GM18858 (cell line): ENCODE measurements around the gene ARVCF.

Experiments
- ATAC-seq: cut with Tn5 transposase; IDR thresholded peaks from one replicate; pipeline ENCODE4 v1.9.1; 2021; ENCODE audit not compliant: unreplicated experiment

ARVCF gene

DNA sequence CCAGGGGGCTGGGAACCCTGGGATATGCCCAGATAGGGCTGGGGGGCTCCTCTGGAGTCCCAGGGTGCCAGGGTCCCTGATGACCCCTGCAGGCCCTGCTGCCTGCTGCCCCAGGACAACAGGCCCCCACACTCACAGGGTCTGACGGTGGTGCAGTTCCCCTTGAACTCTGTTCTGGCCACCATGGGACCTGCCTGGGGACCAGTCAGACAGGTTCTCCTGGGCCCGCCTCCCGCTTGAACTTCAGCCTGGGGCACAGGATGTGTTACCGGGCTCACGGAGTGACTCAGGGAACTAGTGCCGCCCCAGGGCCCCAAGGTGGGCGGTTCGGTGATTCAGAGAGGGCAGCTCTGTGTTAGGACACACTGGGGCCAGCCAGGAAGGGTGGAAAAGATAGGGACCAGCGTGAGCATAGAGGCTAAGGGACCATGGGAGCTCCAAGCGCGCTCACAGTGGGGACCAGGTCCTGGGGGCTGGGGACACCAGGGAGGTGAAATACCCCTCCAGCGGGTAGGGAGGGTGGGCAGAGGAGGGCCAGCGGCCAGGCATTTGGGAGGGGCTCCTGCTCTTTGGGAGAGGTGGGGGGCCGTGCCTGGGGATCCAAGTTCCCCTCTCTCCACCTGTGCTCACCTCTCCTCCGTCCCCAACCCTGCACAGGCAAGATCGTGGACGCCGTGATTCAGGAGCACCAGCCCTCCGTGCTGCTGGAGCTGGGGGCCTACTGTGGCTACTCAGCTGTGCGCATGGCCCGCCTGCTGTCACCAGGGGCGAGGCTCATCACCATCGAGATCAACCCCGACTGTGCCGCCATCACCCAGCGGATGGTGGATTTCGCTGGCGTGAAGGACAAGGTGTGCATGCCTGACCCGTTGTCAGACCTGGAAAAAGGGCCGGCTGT lies 53.5 kb downstream of the ARVCF start:
- ATAC-seq, result no peak

DNA sequence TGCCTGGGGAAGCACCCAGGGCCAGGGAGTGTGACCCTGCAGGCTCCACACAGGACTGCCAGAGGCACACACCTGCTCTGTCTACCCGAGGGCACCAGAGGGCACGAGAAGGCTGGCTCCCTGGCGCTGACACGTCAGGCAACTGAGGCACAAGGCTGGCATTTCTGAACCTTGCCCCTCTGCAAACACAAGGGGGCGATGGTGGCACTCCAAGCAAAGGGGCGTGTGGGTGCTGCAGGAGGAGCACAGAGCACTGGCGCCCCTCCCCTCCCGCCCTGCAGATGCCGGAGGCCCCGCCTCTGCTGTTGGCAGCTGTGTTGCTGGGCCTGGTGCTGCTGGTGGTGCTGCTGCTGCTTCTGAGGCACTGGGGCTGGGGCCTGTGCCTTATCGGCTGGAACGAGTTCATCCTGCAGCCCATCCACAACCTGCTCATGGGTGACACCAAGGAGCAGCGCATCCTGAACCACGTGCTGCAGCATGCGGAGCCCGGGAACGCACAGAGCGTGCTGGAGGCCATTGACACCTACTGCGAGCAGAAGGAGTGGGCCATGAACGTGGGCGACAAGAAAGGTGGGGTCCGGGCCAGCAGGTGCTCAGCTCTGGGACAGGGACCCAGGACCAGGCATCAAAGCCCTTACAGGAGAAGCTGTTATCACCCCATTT lies 54.2 kb downstream of the ARVCF start:
- no peak for ATAC-seq

DNA sequence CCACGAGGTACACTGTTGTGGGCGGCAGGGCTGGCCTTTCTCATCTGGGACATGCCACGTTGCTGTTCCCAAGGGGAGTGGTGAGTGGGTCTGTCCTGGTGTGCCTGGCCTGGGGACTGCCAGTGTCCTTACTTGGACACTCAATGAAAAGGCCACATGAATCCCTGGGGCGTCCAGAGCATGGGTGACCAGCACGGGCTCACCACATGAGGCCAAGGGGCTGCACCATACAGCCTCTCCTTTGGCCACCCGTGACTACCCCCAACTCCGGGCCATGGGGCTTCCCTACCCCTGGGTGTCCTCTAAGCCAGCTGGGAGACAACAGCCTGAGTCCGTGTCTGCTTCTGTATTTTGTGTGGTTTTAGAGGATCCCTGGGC lies 54.8 kb downstream of the ARVCF start:
- ATAC-seq, result no peak

DNA sequence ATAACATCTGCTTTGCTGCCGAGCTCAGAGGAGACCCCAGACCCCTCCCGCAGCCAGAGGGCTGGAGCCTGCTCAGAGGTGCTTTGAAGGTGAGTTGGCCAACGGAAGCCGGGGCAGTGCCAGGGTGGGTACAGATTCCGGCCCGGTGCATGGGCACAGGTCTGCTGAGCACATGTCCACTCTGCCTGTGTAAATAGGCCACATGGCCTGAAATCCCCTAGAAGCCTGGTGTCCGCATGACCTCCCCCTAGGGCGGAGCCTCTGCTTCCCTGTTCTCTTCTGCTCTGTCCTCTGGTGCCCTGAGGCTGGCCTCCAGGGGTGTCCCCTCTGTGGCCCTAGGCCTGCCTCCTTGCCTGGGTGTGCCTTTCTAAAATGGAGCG lies 55.4 kb downstream of the ARVCF start:
- ATAC-seq, result no peak

DNA sequence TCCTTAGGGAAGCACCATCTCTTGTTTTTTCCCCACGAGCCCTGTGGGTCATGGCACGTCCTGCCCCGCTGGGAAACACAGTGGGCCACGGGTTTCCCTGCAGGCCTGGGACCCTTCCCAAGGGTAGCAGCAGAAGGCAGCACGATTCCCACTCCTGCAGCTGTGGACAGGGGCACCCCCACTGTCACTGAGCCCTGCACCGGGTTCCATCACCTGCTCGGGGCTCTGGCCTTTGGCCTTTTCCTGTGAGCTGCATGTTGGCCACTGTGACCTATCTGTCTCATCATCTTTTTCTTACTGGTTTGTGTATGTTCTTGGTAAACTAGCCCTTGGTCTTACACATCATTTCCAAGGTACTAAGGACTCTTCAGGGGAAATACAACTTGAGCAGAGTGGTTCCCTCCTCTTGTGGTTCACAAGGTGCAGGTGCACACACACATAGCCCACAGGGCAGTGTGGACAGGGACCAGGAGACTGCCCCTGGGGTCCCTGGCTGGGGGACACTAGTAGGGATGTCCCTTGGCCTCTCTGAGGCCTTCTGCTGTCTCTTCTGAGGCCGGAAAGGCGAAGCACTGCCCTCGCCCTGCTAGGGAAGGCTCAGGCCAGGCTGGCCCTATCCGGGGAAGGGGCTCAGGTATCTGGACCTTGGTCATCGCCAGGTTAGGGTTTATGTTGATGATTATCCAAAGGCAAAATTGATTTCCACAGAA lies 56.0 kb downstream of the ARVCF start:
- ATAC-seq, result no peak

DNA sequence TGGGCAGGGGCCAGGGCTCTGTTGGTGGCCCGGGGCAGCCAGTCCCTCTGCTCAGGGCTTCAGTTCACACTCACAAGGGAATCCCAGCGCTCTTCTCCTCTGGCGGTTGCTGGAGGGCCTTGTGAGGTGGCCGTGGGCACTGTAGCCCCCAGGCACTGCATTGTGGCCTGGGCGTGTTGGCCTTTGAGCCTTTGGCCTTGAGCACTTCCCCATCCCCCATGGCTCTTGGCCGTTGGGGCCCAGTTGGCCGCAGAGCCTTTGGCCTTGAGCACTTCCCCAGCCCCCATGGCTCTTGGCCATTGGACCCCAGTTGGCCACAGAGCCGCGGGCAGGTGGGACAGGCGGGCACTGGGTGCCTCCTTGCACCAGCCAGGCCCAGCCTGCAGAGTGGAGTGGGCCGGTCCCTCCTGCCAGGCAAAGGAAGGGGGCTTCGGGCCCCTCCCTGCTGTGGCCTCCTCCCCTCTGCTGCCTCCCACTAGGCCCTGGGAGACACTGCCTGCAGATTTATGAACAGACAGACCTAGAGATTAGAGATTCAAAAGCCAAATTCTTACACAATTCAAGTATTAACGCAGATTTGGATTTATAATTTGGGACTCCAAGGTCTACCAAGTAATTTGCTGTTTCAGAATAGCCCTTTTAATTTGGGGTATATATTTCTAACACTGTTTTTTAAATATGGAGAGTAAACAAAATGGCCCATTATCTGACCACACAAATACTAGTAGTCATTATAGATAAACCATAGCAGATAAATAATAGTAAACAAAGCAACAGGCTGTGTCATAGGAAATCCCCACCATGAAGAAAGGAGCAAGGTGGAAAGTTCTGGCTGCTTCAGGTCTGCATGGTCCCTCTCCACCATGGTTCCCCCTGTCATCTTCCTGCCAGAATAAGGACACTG lies 56.8 kb downstream of the ARVCF start:
- no peak for ATAC-seq

DNA sequence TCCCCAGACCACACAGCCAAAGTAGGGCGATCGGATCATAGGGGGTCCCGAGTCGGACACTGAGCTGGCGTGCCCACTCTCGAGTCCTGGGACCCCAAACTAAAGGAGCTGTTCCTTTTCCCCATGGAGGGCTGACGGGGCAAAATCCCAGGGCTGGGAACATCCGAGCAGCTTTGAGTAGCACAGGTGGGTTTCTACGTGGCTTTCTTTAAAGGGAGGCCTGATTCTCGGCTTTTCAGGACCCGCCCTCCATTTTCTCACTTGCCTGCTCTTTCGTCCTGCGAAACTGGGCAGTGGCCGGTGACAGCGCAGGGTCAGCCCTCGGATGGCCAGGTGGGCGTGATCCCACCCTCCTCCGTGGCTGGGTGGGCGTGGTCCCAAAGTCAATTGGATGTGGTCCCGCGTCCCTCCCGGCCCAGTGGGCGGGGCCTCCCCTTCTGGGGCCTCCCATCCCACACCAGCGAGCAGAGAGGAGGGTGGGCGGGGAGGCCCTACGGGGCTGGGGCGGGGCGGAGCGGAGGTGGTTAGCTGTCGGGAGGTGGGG lies 57.5 kb downstream of the ARVCF start:
- no peak for ATAC-seq

DNA sequence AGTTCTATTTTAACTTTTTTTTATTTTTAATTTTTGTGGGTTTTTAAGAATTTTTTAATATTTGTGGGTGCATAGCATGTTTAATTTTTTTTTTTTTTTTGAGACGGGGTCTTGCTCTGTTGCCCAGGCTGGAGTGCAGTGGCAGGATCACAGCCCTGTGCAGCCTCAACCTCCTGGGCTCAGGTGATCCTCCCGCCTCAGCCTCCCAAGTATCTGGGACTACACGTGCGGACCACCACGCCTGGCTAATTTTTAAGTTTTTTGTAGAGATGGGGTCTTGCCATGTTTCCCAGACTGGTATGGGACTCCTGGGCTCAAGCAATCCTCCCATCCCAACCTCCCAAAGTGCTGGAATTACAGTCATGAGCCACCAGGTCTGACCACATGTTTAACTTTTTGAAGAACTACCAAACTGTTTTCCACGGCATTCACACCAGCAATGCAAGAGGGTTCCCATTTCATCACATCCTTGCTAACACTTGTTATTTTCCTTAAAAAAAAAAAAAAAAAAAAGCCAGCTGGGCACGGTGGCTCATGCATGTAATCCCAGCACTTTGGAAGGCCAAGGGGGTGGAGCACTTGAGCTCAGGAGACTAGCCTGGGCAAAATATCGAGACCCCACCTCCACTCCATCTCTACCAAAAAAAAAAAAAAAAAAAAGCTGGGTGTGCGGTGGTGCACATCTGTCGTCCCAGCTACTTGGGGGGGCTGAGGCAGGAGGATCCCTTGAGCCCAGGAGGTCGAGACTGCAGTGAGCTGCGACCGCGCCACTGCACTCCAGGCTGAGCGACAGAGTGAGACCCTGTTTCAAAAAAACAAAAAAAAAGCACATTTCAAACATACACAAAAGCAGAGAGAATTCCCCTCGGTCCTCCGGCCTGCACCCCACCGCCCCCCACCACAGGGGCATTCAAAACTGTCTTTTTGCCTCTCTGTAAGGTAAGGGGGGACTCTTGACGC lies 58.3 kb downstream of the ARVCF start:
- no peak for ATAC-seq

DNA sequence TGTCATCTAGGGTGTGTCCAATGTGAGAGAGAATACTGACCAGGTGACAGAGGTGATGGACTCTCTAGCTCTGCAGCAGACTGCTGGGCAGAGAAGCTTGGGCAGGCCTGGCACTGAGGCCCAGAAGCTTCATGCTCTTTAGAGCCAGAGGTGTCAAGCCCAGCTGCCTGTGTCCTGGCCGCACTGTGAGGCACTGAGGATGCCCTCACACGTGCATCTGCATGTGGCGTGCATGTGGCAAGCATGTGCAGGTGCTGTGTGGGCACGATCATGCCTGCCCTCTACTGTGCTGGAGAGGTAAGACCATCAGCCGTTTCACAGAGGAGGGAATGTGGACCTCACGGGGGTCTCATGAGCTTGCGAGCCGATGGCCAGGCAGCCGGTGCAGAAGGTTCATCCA lies 59.2 kb downstream of the ARVCF start:
- ATAC-seq, result no peak

DNA sequence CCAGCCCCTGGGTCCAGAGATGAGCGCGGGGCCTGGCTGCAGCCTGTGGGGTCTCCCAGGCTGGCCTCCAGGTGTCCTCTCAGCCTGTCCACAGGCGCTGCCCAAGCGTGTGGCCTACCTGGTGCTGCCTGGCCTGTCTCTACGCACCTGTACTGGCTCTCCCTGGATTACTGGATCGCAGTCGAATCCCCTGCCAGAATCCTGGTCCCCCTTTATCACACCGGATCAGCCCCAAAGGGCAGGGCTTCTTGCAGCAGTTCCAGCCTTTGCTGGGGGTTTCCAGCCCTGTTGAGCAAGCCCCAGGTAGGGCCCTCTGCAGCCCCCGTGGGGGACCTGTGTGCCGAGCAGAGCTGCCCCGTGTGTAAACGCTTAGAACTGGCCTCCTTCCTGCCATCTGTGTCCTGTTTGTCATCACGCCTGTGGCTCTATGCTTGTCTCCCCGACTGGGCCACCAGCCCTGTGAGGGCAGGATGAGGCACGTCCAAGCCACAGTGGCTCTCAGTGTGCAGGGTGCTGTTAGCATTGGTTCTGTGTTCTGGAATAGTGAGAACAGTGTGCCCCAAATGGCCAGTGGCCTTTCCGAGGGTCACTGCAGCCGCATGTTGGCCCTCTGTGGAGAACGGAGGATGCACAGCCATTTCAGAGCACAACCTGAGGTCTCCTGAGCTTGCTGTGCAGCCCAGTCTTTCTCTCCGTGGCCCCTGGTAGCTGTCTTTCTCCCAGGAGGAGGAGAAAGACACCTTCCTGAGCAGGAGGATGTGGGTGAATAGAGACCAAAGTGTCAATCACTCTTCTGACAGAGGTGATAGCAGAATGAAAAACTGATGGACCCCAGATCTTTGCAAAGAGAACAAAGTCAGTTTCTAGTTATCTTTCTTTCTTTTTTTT lies 61.1 kb downstream of the ARVCF start:
- no peak for ATAC-seq

DNA sequence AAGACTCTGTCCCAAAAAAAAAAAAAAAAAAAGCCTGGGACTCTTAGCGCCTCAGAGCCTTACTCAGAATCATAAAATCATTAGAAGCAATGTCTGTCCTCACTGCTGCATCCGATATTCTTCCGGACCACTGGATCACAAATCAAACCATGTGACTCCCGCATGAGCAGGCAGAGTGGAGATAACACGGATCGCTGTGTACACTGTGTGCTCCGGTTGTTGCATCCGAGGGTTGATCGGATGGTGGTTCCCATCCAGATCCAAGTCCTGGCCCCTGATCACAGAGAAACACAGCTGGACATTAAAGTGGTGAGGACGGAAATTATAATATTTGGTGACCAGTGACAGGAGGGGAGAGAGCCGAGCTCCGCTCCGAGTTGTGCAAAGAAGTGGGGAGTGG lies 65.3 kb downstream of the ARVCF start:
- ATAC-seq, result no peak

DNA sequence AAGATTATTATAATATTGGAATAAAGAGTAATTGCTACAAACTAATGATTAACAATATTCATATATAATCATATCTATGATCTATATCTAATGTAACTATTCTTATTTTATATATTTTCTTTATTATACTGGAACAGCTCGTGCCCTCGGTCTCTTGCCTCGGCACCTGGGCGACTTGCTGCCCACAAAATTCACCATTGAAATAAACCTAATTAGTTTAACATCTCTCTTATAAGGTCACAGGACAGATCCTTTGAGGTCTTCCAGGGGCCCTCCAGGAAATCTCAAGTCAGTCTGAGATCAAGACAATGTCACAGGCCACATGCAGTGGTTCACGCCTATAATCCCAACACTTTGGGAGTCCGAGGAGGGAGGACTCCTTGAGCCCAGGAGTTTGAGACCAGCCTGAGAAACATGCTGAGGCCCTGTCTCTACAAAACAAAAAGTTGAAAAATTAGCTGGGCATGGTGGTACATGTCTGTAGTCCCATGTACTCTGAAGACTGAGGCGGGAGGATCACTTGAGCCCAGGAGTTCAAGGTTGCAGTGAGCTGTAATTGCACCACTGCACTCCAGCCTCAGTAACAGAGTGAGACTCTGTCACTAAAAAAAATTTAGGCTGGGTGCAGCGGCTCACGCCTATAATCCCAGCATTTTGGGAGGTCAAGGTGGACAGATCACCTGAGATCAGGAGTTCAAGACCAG lies 68.4 kb downstream of the ARVCF start:
- ATAC-seq, result no peak

DNA sequence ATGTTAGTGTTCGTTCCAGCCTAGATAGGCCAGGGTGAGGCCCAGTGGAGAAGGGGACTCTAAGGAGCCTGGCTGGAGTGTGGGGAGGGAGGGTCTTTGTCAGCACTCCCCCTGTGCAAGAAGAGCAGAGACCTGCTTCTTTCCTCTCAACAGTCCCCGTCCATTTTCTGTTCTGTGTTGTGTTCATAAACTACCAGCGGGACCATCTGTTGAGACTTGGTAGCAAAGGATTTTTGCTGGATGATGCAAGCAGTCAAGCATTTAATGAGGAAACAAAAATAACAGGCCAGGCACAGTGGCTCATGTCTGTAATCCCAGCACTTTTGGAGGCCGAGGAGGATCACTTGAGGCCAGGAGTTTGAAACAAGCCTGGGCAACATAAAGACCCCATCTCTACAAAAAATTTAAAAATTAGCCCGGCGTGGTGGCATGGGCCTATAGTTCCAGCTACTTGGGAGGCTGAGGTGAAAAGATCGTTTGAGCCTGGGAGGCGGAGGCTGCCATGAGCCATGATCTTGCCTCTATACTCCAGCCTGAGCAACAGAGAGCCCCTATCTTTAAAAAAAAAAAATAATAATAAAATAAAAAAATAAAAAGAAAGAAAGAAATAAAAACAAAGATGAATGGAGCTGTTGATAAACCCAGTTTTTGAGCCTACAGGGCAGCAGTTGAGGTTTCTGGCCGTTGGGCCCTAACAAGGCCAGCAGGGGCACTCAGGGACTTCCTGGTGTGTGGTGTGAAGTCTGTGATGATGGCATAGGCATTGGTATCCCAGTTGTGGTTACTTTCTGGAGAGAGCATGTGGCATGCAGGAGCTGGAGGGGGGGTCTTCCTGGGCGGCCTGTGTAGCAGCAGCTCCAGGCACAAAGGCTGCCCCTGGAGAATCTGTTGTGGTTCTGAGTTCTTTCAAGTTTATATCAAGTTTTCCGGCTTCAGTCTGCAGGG lies 73.3 kb downstream of the ARVCF start:
- no peak for ATAC-seq

DNA sequence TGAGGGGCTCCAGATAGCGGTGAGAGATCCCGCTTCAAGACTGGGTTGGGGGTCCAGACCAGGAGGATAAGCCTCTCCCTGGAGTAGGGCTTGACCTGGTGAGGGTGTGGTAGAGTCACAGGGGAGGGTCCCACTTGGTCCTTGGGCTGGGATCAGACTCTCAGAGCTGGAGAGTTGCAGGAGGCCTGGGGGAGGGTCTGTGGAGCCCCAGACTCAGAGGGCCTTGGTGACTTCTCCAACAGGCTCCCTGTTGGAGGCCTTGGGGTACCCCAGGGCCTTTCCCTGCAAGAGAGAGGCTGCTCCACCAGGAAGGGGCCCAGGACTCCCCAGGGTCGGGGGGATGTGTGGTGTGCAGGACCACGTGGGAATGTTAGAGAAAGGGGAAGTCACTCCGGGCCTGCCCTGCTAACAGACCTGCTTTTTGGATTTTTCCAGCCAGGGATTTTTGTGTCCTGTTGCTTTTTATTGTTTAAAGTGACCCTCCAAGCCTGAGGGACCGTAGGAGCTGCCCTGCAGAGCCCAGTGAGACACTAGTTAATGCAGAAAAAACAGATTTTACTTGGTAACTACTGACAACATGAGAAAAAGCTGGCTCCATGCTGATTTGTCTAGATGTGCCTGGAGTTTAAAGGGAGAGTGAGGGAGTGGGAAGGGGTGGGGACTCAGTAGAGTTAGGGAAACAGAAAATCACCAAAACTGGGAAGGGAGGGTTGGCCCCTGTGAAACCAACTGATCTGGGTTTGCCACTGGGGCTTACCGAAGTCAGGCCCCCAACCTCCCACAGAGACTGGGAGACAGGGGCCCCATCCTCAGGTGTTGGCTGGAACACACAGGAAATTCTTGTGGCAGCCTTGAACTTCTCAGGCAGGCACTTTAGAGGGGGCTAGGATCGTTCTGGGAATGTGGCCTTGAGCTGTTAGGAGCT lies 74.2 kb downstream of the ARVCF start:
- ATAC-seq, result no peak

DNA sequence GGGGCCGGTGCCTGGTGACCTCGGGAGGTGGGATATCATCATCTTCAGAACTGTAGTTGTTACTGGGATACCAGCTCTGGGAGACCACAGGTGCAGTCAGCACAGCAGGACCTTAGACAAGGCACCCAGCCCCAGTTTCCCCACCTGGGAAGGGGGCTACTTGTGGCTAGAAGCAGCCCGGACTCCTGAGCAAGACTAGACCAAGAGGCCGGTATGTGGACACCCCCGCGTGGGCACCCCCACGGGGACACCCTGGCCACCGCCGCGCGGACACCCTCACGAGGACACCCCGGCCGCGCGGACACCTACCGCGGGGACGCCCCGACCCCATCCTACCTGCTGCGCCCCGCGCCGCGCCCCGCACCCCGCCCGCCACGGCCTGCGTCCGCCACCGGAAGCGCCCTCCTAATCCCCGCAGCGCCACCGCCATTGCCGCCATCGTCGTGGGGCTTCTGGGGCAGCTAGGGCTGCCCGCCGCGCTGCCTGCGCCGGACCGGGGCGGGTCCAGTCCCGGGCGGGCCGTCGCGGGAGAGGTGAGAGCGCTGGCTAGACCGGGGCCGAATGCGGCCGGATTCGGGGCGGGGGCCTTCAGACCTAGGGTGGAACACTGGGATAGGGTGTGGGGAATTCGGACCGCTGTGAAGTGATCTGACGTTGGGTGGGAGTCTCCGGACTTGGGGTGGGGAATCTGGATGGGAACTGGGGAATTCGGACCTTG lies 75.1 kb downstream of the ARVCF start, which contains the start of the genes COMT and TXNRD2:
TSS of gene COMT (plus strand) at position 408 of the 718 bp plus-strand sequence. CDS start 20,755 bp downstream, outside the sequence.
TSS of gene TXNRD2 (minus strand) at position 454 of the 718 bp plus-strand sequence. CDS start at position 439, 15 bp downstream.
- no peak for ATAC-seq
